ENCODE results near the gene TRPC4AP. TPM values are rescaled to one million over a fixed set of nuclear protein-coding genes. Genes with fewer than 3 reads are reported as not detected.

The TRPC4AP gene
- total RNA-seq, 1 donor from 2014 or later = 30.7 TPM

- Histone ChIP-seq H3K36me3 (peaks cover 90% of the 10 kb centered on the region), H3K27ac (replicated peaks) (peak overlapping the region; percentile 79), H3K4me1 (peaks cover 25% of the 10 kb centered on the region), H3K4me3 (no peak overlapping the region), H3K9me3 (replicated peaks) (no peaks in the 10 kb centered on the region), H3K27me3 (ENCODE audit: low read depth) (no peaks in the 10 kb centered on the region)
- no peak for DNase-seq
- intact Hi-C loops (cut with micrococcal nuclease) = no loop called here
- no peak for TF ChIP-seq CTCF (IDR thresholded peaks at IDR 0.05; ENCODE audit: borderline replicate concordance)
Observed at GRCh38 chr20:35121186-35121585, 28.6 kb upstream of the TRPC4AP start.

GRCh38 chr20:35120012-35120701, 27.6 kb upstream of the TRPC4AP start:
- DNase-seq = no peak
- H3K36me3 ChIP-seq = peaks cover 92% of the 10 kb centered on the region
- peak overlapping the region; percentile 79 for H3K27ac ChIP-seq (replicated peaks)
- intact Hi-C loops (cut with micrococcal nuclease) = no loop called here
- H3K4me1 ChIP-seq = peaks cover 28% of the 10 kb centered on the region
- H3K9me3 ChIP-seq (replicated peaks) = no peaks in the 10 kb centered on the region
- no peak for TF ChIP-seq CTCF (IDR thresholded peaks at IDR 0.05; ENCODE audit: borderline replicate concordance)
- H3K4me3 ChIP-seq = no peak overlapping the region
- no peaks in the 10 kb centered on the region for H3K27me3 ChIP-seq (ENCODE audit: low read depth)

- no peak for DNase-seq
- Histone ChIP-seq H3K36me3 (peaks cover 76% of the 10 kb centered on the region), H3K4me1 (peaks cover 28% of the 10 kb centered on the region), H3K27me3 (ENCODE audit: low read depth) (no peaks in the 10 kb centered on the region), H3K9me3 (replicated peaks) (no peaks in the 10 kb centered on the region), H3K4me3 (no peak overlapping the region), H3K27ac (replicated peaks) (peak overlapping the region; percentile 64)
- intact Hi-C loops (cut with micrococcal nuclease) = loop anchor here (10.0 kb wide), 1 partner anchor 67 kb away; no protein-coding TSS in a partner anchor
- TF ChIP-seq CTCF (IDR thresholded peaks at IDR 0.05; ENCODE audit: borderline replicate concordance) = no peak
Observed at GRCh38 chr20:35117629-35118028, 25.0 kb upstream of the TRPC4AP start.

- DNase-seq = no peak
- Histone ChIP-seq H3K4me1 (peaks cover 28% of the 10 kb centered on the region), H3K36me3 (peaks cover 72% of the 10 kb centered on the region), H3K27ac (replicated peaks) (peak overlapping the region; percentile 64), H3K4me3 (no peak overlapping the region), H3K27me3 (ENCODE audit: low read depth) (no peaks in the 10 kb centered on the region), H3K9me3 (replicated peaks) (no peaks in the 10 kb centered on the region)
- intact Hi-C loops (cut with micrococcal nuclease) = loop anchor here (10.0 kb wide), 1 partner anchor 68 kb away; no protein-coding TSS in a partner anchor
- no peak for TF ChIP-seq CTCF (IDR thresholded peaks at IDR 0.05; ENCODE audit: borderline replicate concordance)
Observed at GRCh38 chr20:35117196-35117595, 24.6 kb upstream of the TRPC4AP start.

- no peaks in the 10 kb centered on the region for H3K27me3 ChIP-seq (ENCODE audit: low read depth)
Observed at GRCh38 chr20:35116258-35116657, 23.7 kb upstream of the TRPC4AP start.

More at GRCh38 chr20:35116258-35116657, 23.7 kb upstream of the TRPC4AP start:
- no peak for DNase-seq
- Histone ChIP-seq H3K9me3 (replicated peaks) (no peaks in the 10 kb centered on the region), H3K36me3 (peaks cover 63% of the 10 kb centered on the region), H3K4me3 (no peak overlapping the region), H3K4me1 (peaks cover 30% of the 10 kb centered on the region), H3K27ac (replicated peaks) (peak overlapping the region; percentile 64)
- no peak for TF ChIP-seq CTCF (IDR thresholded peaks at IDR 0.05; ENCODE audit: borderline replicate concordance)
- intact Hi-C loops (cut with micrococcal nuclease) = loop anchor here (10.0 kb wide), 1 partner anchor 69 kb away; no protein-coding TSS in a partner anchor
